Endothelial cell of umbilical vein (primary cell): ENCODE results near the gene CSGALNACT2. TPM values are rescaled to one million over a fixed set of nuclear protein-coding genes. Genes with fewer than 3 reads are reported as not detected.

Experiments
- BruUV-seq: library from RNA; stranded (reverse); fragments of 400-500 nt; replicated peaks from 2 replicates; lab custom pipeline; 2021; lab: Mats Ljungman, UMichigan
- CTCF ChIA-PET: fragments of 300-600, 350-600 bp; sonication (Branson Sonifier 250); formaldehyde crosslinking; loops from one replicate; lab custom pipeline; 2021; ENCODE audit warnings: antibody characterized with exemption, inconsistent platforms; lab: Charles Lee
- POLR2A ChIA-PET: fragments of 300-600, 350-600 bp; sonication (Branson Sonifier 250); formaldehyde crosslinking; loops from one replicate; lab custom pipeline; 2021; ENCODE audit warnings: antibody characterized with exemption, inconsistent platforms; lab: Charles Lee
- DNase-seq: peaks from one replicate; pipeline ENCODE4 v3.0.0-alpha.2; 2011; ENCODE audit warnings: low read depth, low spot score
- FAIRE-seq: peaks from 2 replicates; lab custom pipeline; 2011; peaks lifted over from hg19 to GRCh38; lab: Jason Lieb, UNC
- H2AFZ ChIP-seq: 2 replicates; pipeline ENCODE4 v1.6.0; 2012; ENCODE audit warnings: low read depth, low read length, control low read depth, inconsistent platforms
- H3K27ac ChIP-seq: 2 replicates; pipeline ENCODE4 v1.5.1; 2011; ENCODE audit warnings: low read depth, mild to moderate bottlenecking, control low read depth, low read length, moderate library complexity; ENCODE audit not compliant: insufficient read depth
- H3K27me3 ChIP-seq, 2 experiments: 2 replicates each; pipeline versions ENCODE4 v1.6.0 to v1.6.1; 2011; ENCODE audit warnings: low read length in 2 of 2, mixed read lengths in 1 of 2; ENCODE audit not compliant: control insufficient read depth in 2 of 2, insufficient read depth in 2 of 2
- H3K36me3 ChIP-seq, 2 experiments: 2 replicates in 1 of 2; 3 replicates in 1 of 2; pipeline ENCODE4 v1.5.1; 2011; ENCODE audit warnings: low read length in 2 of 2, mild to moderate bottlenecking in 1 of 2, moderate library complexity in 1 of 2; ENCODE audit not compliant: control insufficient read depth in 2 of 2, insufficient read depth in 2 of 2; ENCODE audit errors: extremely low read depth in 1 of 2
- H3K4me1 ChIP-seq: 3 replicates; pipeline ENCODE4 v1.5.1; 2011; ENCODE audit warnings: mild to moderate bottlenecking, low read length; ENCODE audit not compliant: control insufficient read depth, insufficient read depth; ENCODE audit errors: extremely low read depth
- H3K4me2 ChIP-seq: 2 replicates; pipeline ENCODE4 v1.6.1; 2011; ENCODE audit warnings: low read length, control low read depth, mixed read lengths; ENCODE audit not compliant: insufficient read depth
- H3K4me3 ChIP-seq, 3 experiments: fragments of 200-600 bp in 1 of 3; sonication (generic), shearing (Covaris generic) in 1 of 3; replicated peaks in 1 of 3; 2 replicates each; pipeline ENCODE4 v1.5.1; 2011 to 2016; ENCODE audit warnings: control low read depth in 3 of 3, low read length in 3 of 3, mild to moderate bottlenecking in 2 of 3, inconsistent platforms in 1 of 3, low read depth in 1 of 3, moderate library complexity in 1 of 3; ENCODE audit not compliant: insufficient read depth in 1 of 3
- H3K79me2 ChIP-seq: 2 replicates; pipeline ENCODE4 v1.6.0; 2012; ENCODE audit warnings: low read length, inconsistent platforms; ENCODE audit not compliant: control insufficient read depth, insufficient read depth
- H3K9ac ChIP-seq: replicated peaks from 2 replicates; pipeline ENCODE3; 2011; ENCODE audit warnings: low read length, control low read depth; ENCODE audit not compliant: insufficient read depth; ENCODE audit errors: extremely low read depth
- H3K9me1 ChIP-seq: replicated peaks from 3 replicates; pipeline ENCODE4 v1.6.0; 2011; ENCODE audit warnings: mild to moderate bottlenecking, low read length; ENCODE audit not compliant: control insufficient read depth, insufficient read depth; ENCODE audit errors: extremely low read depth
- H3K9me3 ChIP-seq: replicated peaks from 2 replicates; pipeline ENCODE4 v1.5.1; 2012; ENCODE audit warnings: low read length, inconsistent platforms; ENCODE audit not compliant: control insufficient read depth, insufficient read depth
- H4K20me1 ChIP-seq: replicated peaks from 2 replicates; pipeline ENCODE3; 2011; ENCODE audit warnings: mild to moderate bottlenecking, low read length; ENCODE audit not compliant: control insufficient read depth, insufficient read depth; ENCODE audit errors: extremely low read depth
- EZH2 ChIP-seq: IDR thresholded peaks from 2 replicates; pipeline ENCODE4 v1.6.1; 2012; ENCODE audit warnings: borderline replicate concordance, low read depth, mild to moderate bottlenecking, moderate library complexity, low read length, inconsistent platforms; ENCODE audit not compliant: severe bottlenecking
- FOS ChIP-seq: IDR thresholded peaks from 2 replicates; pipeline ENCODE4 v1.6.1; 2011; ENCODE audit warnings: mild to moderate bottlenecking, low read length, moderate library complexity, borderline replicate concordance; ENCODE audit not compliant: insufficient read depth
- GATA2 ChIP-seq: IDR thresholded peaks from 2 replicates; pipeline ENCODE4 v1.7.0; 2011; ENCODE audit warnings: low read depth, mild to moderate bottlenecking, moderate library complexity, mixed read lengths, low read length; ENCODE audit not compliant: insufficient read length, insufficient read depth
- JUN ChIP-seq: IDR thresholded peaks from 2 replicates; pipeline ENCODE4 v1.6.1; 2011; ENCODE audit warnings: borderline replicate concordance, low read depth; ENCODE audit not compliant: insufficient read length, insufficient read depth
- MYC ChIP-seq: IDR thresholded peaks from one replicate; pipeline ENCODE4 v1.6.1; 2011; ENCODE audit warnings: mild to moderate bottlenecking, low read depth, low read length
- POLR2A ChIP-seq: IDR thresholded peaks from 2 replicates; pipeline ENCODE4 v1.6.1; 2012; ENCODE audit warnings: low read depth, mild to moderate bottlenecking, control low read depth, low read length
- POLR2AphosphoS5 ChIP-seq: IDR thresholded peaks from 2 replicates; pipeline ENCODE4 v1.6.1; 2012; ENCODE audit warnings: low read depth, mild to moderate bottlenecking, control low read depth, low read length, moderate library complexity; ENCODE audit not compliant: insufficient read depth
- dilution Hi-C: fragments of 300-500 bp; cut with MboI; formaldehyde crosslinking; loops from one replicate; pipeline ENCODE4 v1.15.0; 2019; ENCODE audit warnings: low sequenced_read_pairs; ENCODE audit not compliant: extremely low pct_ligation_motif_present
- intact Hi-C: fragments of 100-400 bp; cut with micrococcal nuclease; formaldehyde crosslinking; loops from one replicate; pipeline ENCODE4 v1.10.0; 2022
- polyA plus RNA-seq, 4 experiments: library from polyadenylated mRNA; depleted of rRNA in 3 of 4; stranded (reverse) in 3 of 4; unstranded in 1 of 4; fragments of >200 nt; gene quantifications; 2 replicates each; pipeline versions ENCODE4 v1.2.1 to v1.2.3, GENCODE V29; 2011 to 2012; ENCODE audit warnings: missing spikeins in 1 of 4
- total RNA-seq: library from RNA; stranded (reverse); gene quantifications from 2 replicates; pipeline ENCODE4 v1.2.3, GENCODE V29; 2021
- TF ChIP-seq, protein P1 (sequence below), 2 donors: IDR thresholded peaks; 1 replicate in 1 of 2; 2 replicates in 1 of 2; pipeline ENCODE4 v1.5.1; 2011; ENCODE audit warnings: low read length in 2 of 2, mild to moderate bottlenecking in 2 of 2, moderate library complexity in 2 of 2, control low read depth in 1 of 2, inconsistent platforms in 1 of 2, low read depth in 1 of 2; ENCODE audit not compliant: insufficient read depth in 1 of 2; ENCODE audit errors: extremely low read depth in 1 of 2
- TF ChIP-seq, protein P2 (sequence below): IDR thresholded peaks from 2 replicates; pipeline ENCODE4 v1.6.1; 2011; ENCODE audit not compliant: insufficient read depth, insufficient read length

The CSGALNACT2 gene
- total and polyA plus RNA-seq, 2 donors (not counting 3 experiments of a cell fraction or from before 2014, with no cell fraction given), result 9.7 to 17.7 TPM

DNA sequence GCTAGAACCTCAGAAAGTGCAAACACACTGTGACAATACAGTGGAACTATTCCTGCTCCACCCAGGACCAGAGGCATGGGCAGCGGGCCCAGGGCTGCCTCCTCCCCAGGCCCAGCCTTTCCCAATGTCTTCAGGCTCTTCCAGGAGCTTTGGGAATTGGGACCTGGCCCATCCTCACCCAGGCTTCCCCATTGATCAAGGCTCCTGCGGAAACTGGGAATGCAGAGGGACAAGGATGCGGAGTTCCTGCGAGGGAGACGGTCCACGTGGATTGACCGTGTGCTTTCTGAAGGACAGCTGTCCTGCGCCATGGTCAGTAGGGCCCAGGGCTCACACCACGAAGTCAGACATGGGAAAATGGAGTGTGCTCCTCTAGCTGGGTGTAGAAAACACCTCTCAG is 56.6 kb downstream of the CSGALNACT2 start:
- intact Hi-C loops (no loop called here), dilution Hi-C loops (no loop called here)
- no peaks in the 10 kb centered on the region for H3K79me2 ChIP-seq
- BruUV-seq, result no TSS peak
- H3K9ac ChIP-seq, result no peak overlapping the region
- H2AFZ ChIP-seq, result no peak overlapping the region
- H3K36me3 ChIP-seq, result no peaks in the 10 kb centered on the region
- no peak overlapping the region for H3K27ac ChIP-seq
- TF ChIP-seq, protein P1, sequence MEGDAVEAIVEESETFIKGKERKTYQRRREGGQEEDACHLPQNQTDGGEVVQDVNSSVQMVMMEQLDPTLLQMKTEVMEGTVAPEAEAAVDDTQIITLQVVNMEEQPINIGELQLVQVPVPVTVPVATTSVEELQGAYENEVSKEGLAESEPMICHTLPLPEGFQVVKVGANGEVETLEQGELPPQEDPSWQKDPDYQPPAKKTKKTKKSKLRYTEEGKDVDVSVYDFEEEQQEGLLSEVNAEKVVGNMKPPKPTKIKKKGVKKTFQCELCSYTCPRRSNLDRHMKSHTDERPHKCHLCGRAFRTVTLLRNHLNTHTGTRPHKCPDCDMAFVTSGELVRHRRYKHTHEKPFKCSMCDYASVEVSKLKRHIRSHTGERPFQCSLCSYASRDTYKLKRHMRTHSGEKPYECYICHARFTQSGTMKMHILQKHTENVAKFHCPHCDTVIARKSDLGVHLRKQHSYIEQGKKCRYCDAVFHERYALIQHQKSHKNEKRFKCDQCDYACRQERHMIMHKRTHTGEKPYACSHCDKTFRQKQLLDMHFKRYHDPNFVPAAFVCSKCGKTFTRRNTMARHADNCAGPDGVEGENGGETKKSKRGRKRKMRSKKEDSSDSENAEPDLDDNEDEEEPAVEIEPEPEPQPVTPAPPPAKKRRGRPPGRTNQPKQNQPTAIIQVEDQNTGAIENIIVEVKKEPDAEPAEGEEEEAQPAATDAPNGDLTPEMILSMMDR (IDR thresholded peaks at IDR 0.05; ENCODE audit: extremely low read depth in 1 of 2, insufficient read depth in 1 of 2, low read depth in 1 of 2, low read length in 2 of 2), result no peak
- TF ChIP-seq MYC (no peak), POLR2AphosphoS5 (no peak), POLR2A (no peak), GATA2 (no peak), EZH2 (no peak), JUN (no peak), FOS (no peak)
- TF ChIP-seq, protein P2, sequence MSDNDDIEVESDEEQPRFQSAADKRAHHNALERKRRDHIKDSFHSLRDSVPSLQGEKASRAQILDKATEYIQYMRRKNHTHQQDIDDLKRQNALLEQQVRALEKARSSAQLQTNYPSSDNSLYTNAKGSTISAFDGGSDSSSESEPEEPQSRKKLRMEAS, result no peak
- no peak for FAIRE-seq
- no peak overlapping the region for H3K4me2 ChIP-seq
- no peaks in the 10 kb centered on the region for H4K20me1 ChIP-seq
- no peak overlapping the region for H3K4me3 ChIP-seq
- H3K27me3 ChIP-seq, result no peaks in the 10 kb centered on the region
- no peaks in the 10 kb centered on the region for H3K9me3 ChIP-seq
- POLR2A ChIA-PET, result no interaction called here
- no peaks in the 10 kb centered on the region for H3K9me1 ChIP-seq
- no peaks in the 10 kb centered on the region for H3K4me1 ChIP-seq
- CTCF ChIA-PET, result interaction anchor here (1.4 to 2.7 kb wide), 2 partner anchors 10 to 12 kb away, joined by 3 to 11 read pairs; no protein-coding TSS in a partner anchor
- no peak for DNase-seq
